Measurements from ENCODE around the gene TAF4.

GRCh38 chr20:62032609-62033368 is 32.9 kb downstream of the TAF4 start:
- no peak for TF ChIP-seq CTCF (IDR thresholded peaks at IDR 0.05)
- no peak for TF ChIP-seq POLR2AphosphoS5 (IDR thresholded peaks at IDR 0.05)
- no peak for TF ChIP-seq POLR2A (IDR thresholded peaks at IDR 0.05)

All from sigmoid colon (tissue), 4 donors.